Sigmoid colon (tissue), 3 donors: ENCODE results near the gene NDUFB11.

Source experiments
- POLR2A ChIP-seq, 2 donors: fragments of 450-650 bp; IDR thresholded peaks; one replicate each; pipeline ENCODE4 v1.6.1; 2016; ENCODE audit warnings: antibody characterized with exemption in 2 of 2, mild to moderate bottlenecking in 2 of 2, moderate library complexity in 2 of 2
- TF ChIP-seq, protein P1 (sequence below), 4 experiments: fragments of 450-650 bp in 3 of 4; fragments of 200-600 bp in 1 of 4; IDR thresholded peaks; one replicate each; pipeline ENCODE4 v1.5.1; 2016 to 2019; ENCODE audit warnings: antibody characterized with exemption in 4 of 4, mild to moderate bottlenecking in 3 of 4, moderate library complexity in 2 of 4

DNA sequence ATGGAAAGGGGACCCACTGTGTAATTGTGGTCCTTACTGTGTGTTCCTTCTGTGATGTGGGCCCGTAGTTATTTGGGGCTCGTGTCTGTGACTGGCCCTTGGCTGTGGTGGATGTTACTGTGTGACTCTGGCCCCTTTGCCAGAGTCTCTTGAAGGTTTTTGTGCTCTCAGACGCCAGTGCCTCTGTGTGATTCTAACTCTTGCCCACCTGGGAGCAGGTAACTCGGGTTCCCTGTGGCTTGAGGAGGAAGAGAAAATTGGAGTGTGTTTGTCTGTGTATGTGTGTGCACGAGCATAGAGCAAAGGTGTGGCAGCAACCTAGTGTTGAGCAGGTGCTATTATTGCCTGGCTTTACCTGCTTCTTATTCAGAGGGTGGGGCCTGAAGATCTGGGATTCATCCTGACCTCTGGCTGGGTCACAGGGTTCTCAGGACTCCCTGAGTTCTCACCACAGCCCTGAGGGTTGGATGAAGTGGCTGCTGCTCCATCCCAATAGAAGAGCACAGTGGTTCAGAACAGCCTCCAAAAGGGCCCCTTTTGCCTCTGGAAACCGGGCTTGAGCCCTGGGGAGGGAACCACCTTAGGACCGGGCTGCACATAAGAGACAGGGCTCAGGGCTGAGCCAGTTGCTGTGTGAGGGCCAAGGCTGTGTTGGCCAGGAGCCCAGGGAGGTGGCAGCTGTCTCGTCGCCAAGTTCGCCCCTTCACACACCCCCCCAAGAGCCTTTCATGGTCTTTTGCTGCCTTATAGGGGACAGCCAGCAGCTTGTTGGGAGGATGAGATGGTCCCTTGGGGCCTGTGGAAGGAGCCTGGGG is 1.8 kb upstream of the NDUFB11 start:
- no peak for TF ChIP-seq POLR2A (IDR thresholded peaks at IDR 0.05)
- TF ChIP-seq, protein P1, sequence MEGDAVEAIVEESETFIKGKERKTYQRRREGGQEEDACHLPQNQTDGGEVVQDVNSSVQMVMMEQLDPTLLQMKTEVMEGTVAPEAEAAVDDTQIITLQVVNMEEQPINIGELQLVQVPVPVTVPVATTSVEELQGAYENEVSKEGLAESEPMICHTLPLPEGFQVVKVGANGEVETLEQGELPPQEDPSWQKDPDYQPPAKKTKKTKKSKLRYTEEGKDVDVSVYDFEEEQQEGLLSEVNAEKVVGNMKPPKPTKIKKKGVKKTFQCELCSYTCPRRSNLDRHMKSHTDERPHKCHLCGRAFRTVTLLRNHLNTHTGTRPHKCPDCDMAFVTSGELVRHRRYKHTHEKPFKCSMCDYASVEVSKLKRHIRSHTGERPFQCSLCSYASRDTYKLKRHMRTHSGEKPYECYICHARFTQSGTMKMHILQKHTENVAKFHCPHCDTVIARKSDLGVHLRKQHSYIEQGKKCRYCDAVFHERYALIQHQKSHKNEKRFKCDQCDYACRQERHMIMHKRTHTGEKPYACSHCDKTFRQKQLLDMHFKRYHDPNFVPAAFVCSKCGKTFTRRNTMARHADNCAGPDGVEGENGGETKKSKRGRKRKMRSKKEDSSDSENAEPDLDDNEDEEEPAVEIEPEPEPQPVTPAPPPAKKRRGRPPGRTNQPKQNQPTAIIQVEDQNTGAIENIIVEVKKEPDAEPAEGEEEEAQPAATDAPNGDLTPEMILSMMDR (IDR thresholded peaks at IDR 0.05), result no peak
